GM18499 (cell line): ENCODE data around the gene GNAS.

Source experiments
- ATAC-seq: cut with Tn5 transposase; IDR thresholded peaks from one replicate; pipeline ENCODE4 v1.9.1; 2021; ENCODE audit warnings: moderate number of reproducible peaks; ENCODE audit not compliant: insufficient read depth, unreplicated experiment

The GNAS gene

DNA sequence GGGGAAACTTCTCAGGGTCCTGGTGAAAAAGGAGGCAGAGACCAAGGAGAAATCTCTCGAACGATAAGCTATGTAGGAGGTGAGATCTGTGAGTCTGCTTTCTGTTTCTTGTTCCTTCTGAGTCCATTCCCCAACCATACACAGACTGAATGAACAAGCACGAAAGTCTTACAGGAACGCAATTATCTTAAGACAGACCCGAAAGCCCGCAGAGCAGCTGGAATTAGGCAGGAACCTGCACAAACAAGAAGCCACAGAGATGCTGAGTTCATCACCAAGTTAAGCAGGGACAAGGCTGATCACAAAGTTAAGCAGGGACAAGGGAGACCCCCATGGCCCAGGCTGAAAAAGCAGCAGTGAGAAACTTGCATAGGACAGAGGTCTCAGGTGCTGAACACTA is 107.1 kb downstream of the GNAS start:
- no peak for ATAC-seq
